ENCODE measurements around the gene ELMOD3. TPM values are rescaled to one million over a fixed set of nuclear protein-coding genes. Genes with fewer than 3 reads are reported as not detected.

Gene ELMOD3
- total and polyA plus RNA-seq, 9 of the 15 experiments (the other 6 are each of a cell fraction or from before 2014, with no cell fraction given) = 2.7 to 18.7 (median 11.6) TPM

DNA sequence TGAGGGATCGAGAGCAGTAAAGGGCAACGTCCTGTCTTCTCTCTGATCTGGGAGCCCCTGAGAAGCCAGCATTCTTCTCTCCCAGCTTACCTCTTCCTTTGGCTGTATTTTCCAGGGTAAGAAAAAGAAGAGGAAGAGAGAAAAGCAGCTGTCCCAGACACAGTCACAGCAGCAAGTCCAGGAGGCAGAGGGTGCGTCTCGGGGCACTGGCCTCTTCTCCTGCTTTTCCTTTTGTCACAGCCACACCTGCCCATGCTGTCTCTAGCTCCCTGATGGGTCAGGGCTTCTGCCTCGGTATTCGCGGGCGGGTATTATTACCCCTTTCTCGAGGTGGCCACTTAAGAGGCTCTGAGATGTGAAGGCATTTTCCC, 47.1 kb upstream of the ELMOD3 start (continued):
- TF ChIP-seq, protein P1, sequence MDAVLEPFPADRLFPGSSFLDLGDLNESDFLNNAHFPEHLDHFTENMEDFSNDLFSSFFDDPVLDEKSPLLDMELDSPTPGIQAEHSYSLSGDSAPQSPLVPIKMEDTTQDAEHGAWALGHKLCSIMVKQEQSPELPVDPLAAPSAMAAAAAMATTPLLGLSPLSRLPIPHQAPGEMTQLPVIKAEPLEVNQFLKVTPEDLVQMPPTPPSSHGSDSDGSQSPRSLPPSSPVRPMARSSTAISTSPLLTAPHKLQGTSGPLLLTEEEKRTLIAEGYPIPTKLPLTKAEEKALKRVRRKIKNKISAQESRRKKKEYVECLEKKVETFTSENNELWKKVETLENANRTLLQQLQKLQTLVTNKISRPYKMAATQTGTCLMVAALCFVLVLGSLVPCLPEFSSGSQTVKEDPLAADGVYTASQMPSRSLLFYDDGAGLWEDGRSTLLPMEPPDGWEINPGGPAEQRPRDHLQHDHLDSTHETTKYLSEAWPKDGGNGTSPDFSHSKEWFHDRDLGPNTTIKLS (IDR thresholded peaks at IDR 0.05; ENCODE audit: borderline replicate concordance, low read depth) = no peak
- TF ChIP-seq ESRRA (IDR thresholded peaks at IDR 0.05; ENCODE audit: borderline replicate concordance, low read depth) (no peak), HDAC3 (IDR thresholded peaks at IDR 0.05; ENCODE audit: borderline replicate concordance, partially characterized antibody) (no peak), GATAD2A (IDR thresholded peaks at IDR 0.05) (no peak), NFIX (CRISPR knock-in tag; IDR thresholded peaks at IDR 0.05; ENCODE audit: low read depth) (no peak), ZNF583 (CRISPR knock-in tag; IDR thresholded peaks at IDR 0.05) (no peak), PHB2 (IDR thresholded peaks at IDR 0.05; ENCODE audit: low read depth) (no peak), NFYB (IDR thresholded peaks at IDR 0.05; ENCODE audit: extremely low read depth, insufficient read length) (no peak), PRPF4 (IDR thresholded peaks at IDR 0.05; ENCODE audit: insufficient read depth, low read depth, low read length, poor library complexity, severe bottlenecking) (no peak), NFXL1 (CRISPR knock-in tag; IDR thresholded peaks at IDR 0.05) (no peak)

DNA sequence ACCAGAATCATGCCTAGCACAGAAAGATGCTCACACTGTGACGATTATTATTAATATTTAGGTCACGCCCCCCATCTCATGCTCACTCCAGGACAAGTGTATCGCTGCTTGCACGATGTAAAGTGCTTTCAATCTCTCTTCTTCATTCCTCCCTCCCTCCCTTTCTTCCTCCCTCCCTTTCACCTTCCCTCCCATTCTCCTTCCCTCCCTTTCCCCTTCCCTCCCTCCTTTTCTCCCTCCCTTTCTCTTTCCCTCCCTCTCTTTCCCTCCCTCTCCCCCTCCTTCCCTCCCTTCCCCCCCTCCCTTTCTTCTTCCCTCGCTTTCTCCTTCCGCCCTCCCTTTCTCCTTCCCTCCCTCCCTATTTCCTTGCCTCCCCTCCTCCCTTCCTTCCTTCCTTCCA, 46.4 kb upstream of the ELMOD3 start:
- in situ Hi-C loops (cut with MboI) = loop anchor here (10.0 kb wide), 1 partner anchor 383 kb away; no protein-coding TSS in a partner anchor
- ChIA-PET POLR2A (interaction anchor here (0.5 to 1.5 kb wide), 3 partner anchors 10 to 574 kb away, joined by 3 to 11 read pairs (median 5); no protein-coding TSS in a partner anchor), CTCF (ENCODE audit: low intra/inter-chr PET ratio) (no interaction called here)
- Histone ChIP-seq H3K9ac (ENCODE audit: insufficient read depth in 1 of 2, low read depth in 2 of 2, low read length in 2 of 2) (no peak overlapping the region), H3K4me1 (replicated peaks in 1 of 2; ENCODE audit: control insufficient read depth in 2 of 2, insufficient read depth in 2 of 2, low read length in 2 of 2) (peaks cover 9 to 28% of the 10 kb centered on the region in 2 experiments; a peak in 4 of 5 replicates), H4K20me1 (replicated peaks; ENCODE audit: control insufficient read depth, insufficient read depth, low read length) (no peaks in the 10 kb centered on the region; the same call in 1 of the 2 replicates), H3K36me3 (ENCODE audit: control insufficient read depth, insufficient read depth, low read length) (no peaks in the 10 kb centered on the region), H3K79me2 (ENCODE audit: control insufficient read depth, insufficient read depth, low read length) (no peaks in the 10 kb centered on the region), H3K9me1 (ENCODE audit: control insufficient read depth, insufficient read depth, low read length) (no peaks in the 10 kb centered on the region), H3K27ac (ENCODE audit: extremely low read depth, low read depth, low read length) (no peak overlapping the region), H2AFZ (ENCODE audit: low read depth, low read length) (no peak overlapping the region), H3K4me2 (ENCODE audit: insufficient read depth, low read length) (no peak overlapping the region), H3K9me3 (replicated peaks; ENCODE audit: control insufficient read depth, insufficient read depth, low read depth, low read length) (no peaks in the 10 kb centered on the region), H3K27me3 (ENCODE audit: control insufficient read depth in 2 of 2, insufficient read depth in 2 of 2, low read length in 2 of 2) (peaks cover 15 to 31% of the 10 kb centered on the region in 2 experiments), H3K4me3 (no peak overlapping the region)
- no peak for FAIRE-seq
- intact Hi-C loops (cut with micrococcal nuclease) = no loop called here
- DNase-seq (ENCODE audit: extremely low read depth in 1 of 4, low spot score in 3 of 4) = no peak
- ATAC-seq = no peak
- TF ChIP-seq HNRNPLL (IDR thresholded peaks at IDR 0.05; ENCODE audit: low read depth, low read length, poor library complexity, severe bottlenecking) (no peak), SRSF1 (IDR thresholded peaks at IDR 0.05; ENCODE audit: low read depth, low read length) (no peak), JUN (IDR thresholded peaks at IDR 0.05; ENCODE audit: borderline replicate concordance, low read depth, low read length) (no peak), JUN (CRISPR knock-in tag; IDR thresholded peaks at IDR 0.05; ENCODE audit: borderline replicate concordance) (no peak), SRSF9 (IDR thresholded peaks at IDR 0.05; ENCODE audit: borderline replicate concordance, low read depth, low read length) (no peak), NCOA1 (IDR thresholded peaks at IDR 0.05; ENCODE audit: low read depth) (no peak), ZSCAN29 (IDR thresholded peaks at IDR 0.05) (no peak)
- TF ChIP-seq, protein P2, sequence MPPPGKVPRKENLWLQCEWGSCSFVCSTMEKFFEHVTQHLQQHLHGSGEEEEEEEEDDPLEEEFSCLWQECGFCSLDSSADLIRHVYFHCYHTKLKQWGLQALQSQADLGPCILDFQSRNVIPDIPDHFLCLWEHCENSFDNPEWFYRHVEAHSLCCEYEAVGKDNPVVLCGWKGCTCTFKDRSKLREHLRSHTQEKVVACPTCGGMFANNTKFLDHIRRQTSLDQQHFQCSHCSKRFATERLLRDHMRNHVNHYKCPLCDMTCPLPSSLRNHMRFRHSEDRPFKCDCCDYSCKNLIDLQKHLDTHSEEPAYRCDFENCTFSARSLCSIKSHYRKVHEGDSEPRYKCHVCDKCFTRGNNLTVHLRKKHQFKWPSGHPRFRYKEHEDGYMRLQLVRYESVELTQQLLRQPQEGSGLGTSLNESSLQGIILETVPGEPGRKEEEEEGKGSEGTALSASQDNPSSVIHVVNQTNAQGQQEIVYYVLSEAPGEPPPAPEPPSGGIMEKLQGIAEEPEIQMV (tag; conservative IDR thresholded peaks at IDR 0.05; ENCODE audit: low read depth) = no peak
- TF ChIP-seq, protein P3, sequence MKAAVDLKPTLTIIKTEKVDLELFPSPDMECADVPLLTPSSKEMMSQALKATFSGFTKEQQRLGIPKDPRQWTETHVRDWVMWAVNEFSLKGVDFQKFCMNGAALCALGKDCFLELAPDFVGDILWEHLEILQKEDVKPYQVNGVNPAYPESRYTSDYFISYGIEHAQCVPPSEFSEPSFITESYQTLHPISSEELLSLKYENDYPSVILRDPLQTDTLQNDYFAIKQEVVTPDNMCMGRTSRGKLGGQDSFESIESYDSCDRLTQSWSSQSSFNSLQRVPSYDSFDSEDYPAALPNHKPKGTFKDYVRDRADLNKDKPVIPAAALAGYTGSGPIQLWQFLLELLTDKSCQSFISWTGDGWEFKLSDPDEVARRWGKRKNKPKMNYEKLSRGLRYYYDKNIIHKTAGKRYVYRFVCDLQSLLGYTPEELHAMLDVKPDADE (conservative IDR thresholded peaks at IDR 0.05; ENCODE audit: control insufficient read depth, low read depth, low read length) = no peak
- WGBS (ENCODE audit: insufficient coverage, low coverage, missing lambda C conversion rate) = 65% methylated on average over 3 of the region's 6 CpGs
- BruUV-seq (replicated peaks) = no TSS peak

Data from K562 (cell line).